Activated T-helper 1 cell treated with anti-CD3 and anti-CD28 coated beads, Interleukin-12 subunit alpha, Interleukin-12 subunit beta, Interleukin-2, Interleukin-4 antibody, amounts not matched to agents 30 ng/mL and 10 ng/mL and 1 ng/mL, durations not matched to agents 14 hours and 24 hours and 36 hours (primary cell): ENCODE measurements around the gene TBC1D17. TPM values are rescaled to one million over a fixed set of nuclear protein-coding genes. Genes with fewer than 3 reads are reported as not detected.
A peak's percentile ranks its signal among the peaks of the same experiment; 100 is the strongest.

Experiments
- DNase-seq: peaks from one replicate; pipeline ENCODE4 v3.0.0; 2021; ENCODE audit warnings: low spot score
- H3K27ac Mint-ChIP-seq: one replicate; pipeline ENCODE4 v1.8.0; 2021; ENCODE audit warnings: mild to moderate bottlenecking, mixed read lengths
- H3K27me3 Mint-ChIP-seq: one replicate; pipeline ENCODE4 v1.8.0; 2022; ENCODE audit warnings: mild to moderate bottlenecking, moderate library complexity, mixed read lengths; ENCODE audit not compliant: insufficient read depth
- H3K36me3 Mint-ChIP-seq: one replicate; pipeline ENCODE4 v1.8.0; 2021; ENCODE audit warnings: low read depth, mixed read lengths
- H3K4me1 Mint-ChIP-seq: one replicate; pipeline ENCODE4 v1.8.0; 2021; ENCODE audit warnings: low read depth, mixed read lengths
- H3K4me3 Mint-ChIP-seq: one replicate; pipeline ENCODE4 v1.8.0; 2021; ENCODE audit warnings: mild to moderate bottlenecking, moderate library complexity, mixed read lengths
- H3K9me3 Mint-ChIP-seq: one replicate; pipeline ENCODE4 v1.8.0; 2021; ENCODE audit warnings: mixed read lengths
- intact Hi-C: fragments of 100-400 bp; cut with micrococcal nuclease; formaldehyde crosslinking; loops from one replicate; pipeline ENCODE4 v1.15.1; 2024
- total RNA-seq: library from RNA; stranded (reverse); gene quantifications from 2 replicates; pipeline ENCODE4 v1.2.3, GENCODE V29; 2022

TBC1D17 gene
- total RNA-seq, 1 donor from 2014 or later, result 41.8 TPM

DNA sequence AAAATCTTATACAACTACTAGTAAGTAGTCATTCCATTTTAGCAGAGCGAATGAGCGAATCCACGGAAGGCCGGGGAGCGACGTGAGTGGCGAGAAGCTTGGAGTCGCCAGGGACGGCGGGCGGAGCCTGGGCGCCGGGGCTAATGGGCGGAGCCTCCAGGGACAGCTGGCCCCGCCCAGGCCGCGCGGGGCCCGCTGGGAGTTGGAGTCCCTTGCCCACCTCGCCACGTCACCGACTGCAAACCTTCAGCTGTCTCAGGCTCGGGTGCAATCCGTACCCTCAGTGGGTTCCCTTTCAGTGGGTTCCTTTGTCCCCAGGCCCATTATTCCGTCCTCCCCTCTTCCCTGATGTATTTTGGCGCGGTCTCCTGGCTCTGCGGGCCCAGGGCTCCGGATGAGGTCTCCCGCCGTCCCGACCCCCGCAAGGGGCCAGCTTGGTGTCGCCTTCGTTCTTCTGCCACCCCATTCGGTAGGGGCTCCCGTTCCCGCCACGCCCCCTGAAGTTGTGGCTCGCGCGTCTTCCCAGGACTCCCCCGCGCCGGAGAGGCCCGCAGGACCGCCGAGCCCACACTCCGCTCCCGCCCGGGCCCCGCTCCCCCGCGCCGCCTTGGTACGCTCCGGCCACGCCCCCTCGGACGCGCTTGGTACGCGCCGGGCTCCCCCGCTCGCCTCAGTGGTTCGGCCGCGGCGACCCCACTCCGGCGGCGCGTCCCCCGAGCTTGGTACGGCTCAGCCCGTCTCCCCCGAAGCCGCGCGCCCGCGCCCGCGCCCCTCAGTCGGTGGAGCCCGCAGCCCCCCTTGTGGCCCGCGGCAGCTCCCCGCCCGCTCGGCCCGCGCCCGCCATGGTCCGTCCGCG, 26.8 kb upstream of the TBC1D17 start, which contains the start of gene PTOV1:
PTOV1 (plus strand) TSS at position 673 of the 856 bp plus-strand sequence.
- intact Hi-C loops, result loop anchor here (1.0 to 2.0 kb wide), 6 partner anchors 19 to 84 kb away; partner anchors contain the start of genes AKT1S1, IL4I1 and TBC1D17
- Mint-ChIP-seq H3K9me3 (peaks cover 4% of the 10 kb centered on the region), H3K27me3 (peaks cover 5% of the 10 kb centered on the region), H3K27ac (peak within 1 kb of the TSS; percentile 92), H3K36me3 (peaks cover 7% of the 10 kb centered on the region), H3K4me3 (peak within 1 kb of the TSS; percentile 89), H3K4me1 (peaks cover 38% of the 10 kb centered on the region)
- DNase-seq, result peak; percentile 88

DNA sequence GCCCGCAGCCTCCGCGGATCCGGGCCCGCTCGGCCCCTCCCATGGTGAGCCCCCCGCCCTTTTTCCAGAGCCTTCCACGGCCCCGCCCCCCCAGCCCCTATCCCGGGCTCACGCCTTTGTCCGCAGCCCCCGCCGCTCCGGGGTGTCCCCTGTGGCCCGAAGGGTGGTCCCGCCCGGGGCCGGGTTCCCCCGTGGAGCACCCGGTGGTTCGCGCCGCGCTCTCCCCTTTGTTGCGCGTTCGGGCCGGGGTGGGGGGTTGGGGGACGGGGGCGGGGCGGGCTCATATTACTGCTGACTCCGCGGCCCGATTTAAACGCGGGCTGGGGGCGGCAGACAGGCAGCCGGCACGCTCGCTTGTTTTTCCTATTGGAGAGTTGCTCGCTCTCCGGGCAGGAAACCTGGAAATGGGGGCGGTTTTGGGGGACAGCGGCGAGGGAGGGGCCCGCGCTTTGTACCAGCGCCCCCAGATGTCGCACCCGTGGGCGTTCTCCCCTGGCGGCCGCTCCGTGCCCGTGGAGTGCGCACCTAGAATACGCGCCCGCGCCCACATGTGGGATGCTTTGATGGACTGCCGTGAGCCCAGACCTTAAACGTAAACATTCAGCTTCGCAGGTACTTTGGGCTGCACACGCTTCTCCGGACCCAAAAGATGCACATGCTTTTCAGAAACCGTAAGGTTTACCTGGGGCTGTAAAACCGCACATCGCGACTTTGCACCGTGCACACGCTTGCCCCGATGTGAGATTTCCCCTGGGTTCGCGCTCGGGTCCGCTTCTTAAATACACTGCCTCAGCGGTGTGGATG, 25.8 kb upstream of the TBC1D17 start:
- peak overlapping the region; percentile 89 for H3K4me3 Mint-ChIP-seq
- H3K4me1 Mint-ChIP-seq, result peaks cover 38% of the 10 kb centered on the region
- peaks cover 7% of the 10 kb centered on the region for H3K36me3 Mint-ChIP-seq
- intact Hi-C loops, result loop anchor here (2.0 kb wide), 1 partner anchor 45 kb away; the partner anchor contains the start of gene IL4I1
- H3K27me3 Mint-ChIP-seq, result peaks cover 5% of the 10 kb centered on the region
- H3K9me3 Mint-ChIP-seq, result peaks cover 4% of the 10 kb centered on the region
- DNase-seq, result no peak
- H3K27ac Mint-ChIP-seq, result peak overlapping the region; percentile 72

DNA sequence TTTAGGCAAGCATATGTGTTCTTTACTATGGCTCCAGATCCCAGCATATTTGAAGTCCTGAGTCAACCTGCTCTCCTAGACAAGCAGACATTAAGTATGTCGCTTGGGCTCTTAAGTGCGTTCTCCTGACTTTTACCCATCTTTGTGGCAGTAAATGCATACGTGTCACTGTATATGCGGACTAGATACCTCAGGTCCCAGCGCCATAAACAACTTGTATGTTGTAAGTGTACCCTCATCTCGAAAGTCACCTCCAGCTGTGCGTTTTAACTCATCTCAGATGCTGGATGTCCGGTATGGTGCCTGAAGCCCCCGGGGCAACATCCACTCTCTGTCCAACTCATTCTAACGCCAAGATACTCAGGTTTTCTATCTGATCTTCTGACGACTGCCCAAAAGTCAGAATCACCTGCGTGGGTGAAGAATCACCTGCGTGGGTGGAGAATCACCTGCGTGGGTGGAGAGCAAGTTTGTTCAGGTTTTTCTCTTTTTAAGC, 24.8 kb upstream of the TBC1D17 start:
- DNase-seq, result no peak
- Mint-ChIP-seq H3K36me3 (peaks cover 7% of the 10 kb centered on the region), H3K4me1 (peaks cover 38% of the 10 kb centered on the region), H3K4me3 (peak overlapping the region; percentile 89), H3K9me3 (peaks cover 4% of the 10 kb centered on the region), H3K27me3 (peaks cover 5% of the 10 kb centered on the region), H3K27ac (peak overlapping the region; percentile 72)
- intact Hi-C loops, result loop anchor here (1.0 kb wide), 1 partner anchor 38 kb away; no protein-coding TSS in a partner anchor

GRCh38 chr19:49853852-49854377, 23.6 kb upstream of the TBC1D17 start:
- intact Hi-C loops, result loop anchor here (1.0 kb wide), 1 partner anchor 36 kb away; no protein-coding TSS in a partner anchor
- Mint-ChIP-seq H3K4me3 (peak overlapping the region; percentile 60), H3K9me3 (peaks cover 4% of the 10 kb centered on the region), H3K27me3 (peaks cover 5% of the 10 kb centered on the region), H3K4me1 (peaks cover 28% of the 10 kb centered on the region), H3K27ac (peak overlapping the region; percentile 40), H3K36me3 (peaks cover 7% of the 10 kb centered on the region)
- no peak for DNase-seq

GRCh38 chr19:49854378-49855263, 22.9 kb upstream of the TBC1D17 start:
- Mint-ChIP-seq H3K9me3 (no peaks in the 10 kb centered on the region), H3K27ac (no peak overlapping the region), H3K36me3 (peaks cover 6% of the 10 kb centered on the region), H3K4me3 (no peak overlapping the region), H3K4me1 (peaks cover 23% of the 10 kb centered on the region), H3K27me3 (peaks cover 5% of the 10 kb centered on the region)
- no peak for DNase-seq
- intact Hi-C loops, result no loop called here

DNA sequence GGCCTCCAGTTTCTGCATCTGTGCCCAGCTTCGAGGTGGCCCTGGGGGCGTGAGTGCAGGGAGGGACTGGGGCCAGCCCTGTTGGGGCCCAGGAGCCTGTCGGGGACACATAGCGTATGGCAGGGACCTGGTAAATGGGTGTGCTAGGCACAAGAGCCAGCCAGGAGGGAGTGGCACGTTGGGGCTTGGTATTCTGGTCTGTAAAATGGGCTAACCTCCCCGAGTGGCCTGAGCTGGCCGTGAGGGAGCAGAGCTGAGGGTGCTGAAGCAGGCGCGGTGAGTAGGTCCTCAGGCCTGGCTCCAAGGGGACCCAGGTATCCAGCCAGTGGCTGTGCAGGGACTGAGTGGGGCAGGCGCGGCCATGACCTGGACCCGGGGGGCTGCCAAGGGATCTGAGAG, 22.2 kb upstream of the TBC1D17 start:
- Mint-ChIP-seq H3K27ac (no peak overlapping the region), H3K9me3 (no peaks in the 10 kb centered on the region), H3K4me1 (peaks cover 16% of the 10 kb centered on the region), H3K27me3 (peaks cover 5% of the 10 kb centered on the region), H3K36me3 (peaks cover 5% of the 10 kb centered on the region), H3K4me3 (no peak overlapping the region)
- no peak for DNase-seq
- intact Hi-C loops, result no loop called here

DNA sequence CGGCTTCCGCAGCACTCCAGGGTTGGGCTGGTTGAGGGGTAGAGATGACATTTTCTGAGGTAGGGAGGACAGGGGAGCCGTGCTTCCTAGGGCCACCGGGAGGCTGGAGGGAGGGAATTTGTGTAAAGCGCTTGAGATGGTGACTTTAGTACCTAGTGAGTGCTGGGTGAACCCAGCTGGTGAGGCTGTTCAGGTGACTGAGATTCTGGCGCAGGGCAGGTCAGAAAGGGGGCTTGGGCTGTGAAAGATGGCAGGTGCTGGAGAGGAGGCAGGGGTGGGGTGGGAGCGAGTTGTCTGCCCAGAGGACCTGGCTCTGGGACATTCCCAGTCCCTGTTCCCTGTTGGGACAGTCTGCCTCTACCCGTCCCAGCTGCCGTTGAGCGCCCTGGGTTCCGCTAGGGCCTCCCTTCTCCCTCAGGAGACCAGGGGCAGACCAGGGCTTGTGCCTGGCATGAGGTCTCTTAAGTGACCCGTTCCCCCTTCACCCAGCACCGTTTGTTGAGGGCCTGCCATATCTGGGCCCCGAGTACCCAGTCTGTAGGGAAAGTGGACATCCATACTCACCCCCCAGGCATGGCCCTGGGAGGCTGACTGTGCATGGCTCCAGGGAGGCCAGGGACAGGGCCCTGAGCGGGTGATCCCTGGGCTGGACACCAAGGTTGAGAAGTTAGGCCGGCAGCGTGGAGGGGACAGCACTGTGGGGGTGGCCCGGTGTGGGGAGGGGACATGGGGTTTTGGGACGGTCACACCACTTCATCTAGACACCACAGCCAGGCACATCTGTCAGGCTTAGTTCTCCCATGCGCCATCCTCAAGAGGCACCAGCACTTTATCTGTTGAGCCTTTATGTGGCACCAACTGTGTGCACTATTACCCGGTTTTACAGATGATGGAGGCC, 21.6 kb upstream of the TBC1D17 start:
- intact Hi-C loops, result no loop called here
- no peak for DNase-seq
- Mint-ChIP-seq H3K36me3 (peaks cover 9% of the 10 kb centered on the region), H3K4me1 (peaks cover 15% of the 10 kb centered on the region), H3K4me3 (no peak overlapping the region), H3K27ac (no peak overlapping the region), H3K9me3 (no peaks in the 10 kb centered on the region), H3K27me3 (peaks cover 5% of the 10 kb centered on the region)

- Mint-ChIP-seq H3K4me3 (no peak overlapping the region), H3K4me1 (peaks cover 15% of the 10 kb centered on the region), H3K27ac (no peak overlapping the region), H3K27me3 (peaks cover 5% of the 10 kb centered on the region), H3K9me3 (no peaks in the 10 kb centered on the region), H3K36me3 (peaks cover 12% of the 10 kb centered on the region)
- intact Hi-C loops, result no loop called here
- DNase-seq, result no peak
Observed at GRCh38 chr19:49856574-49857021, 20.9 kb upstream of the TBC1D17 start.

DNA sequence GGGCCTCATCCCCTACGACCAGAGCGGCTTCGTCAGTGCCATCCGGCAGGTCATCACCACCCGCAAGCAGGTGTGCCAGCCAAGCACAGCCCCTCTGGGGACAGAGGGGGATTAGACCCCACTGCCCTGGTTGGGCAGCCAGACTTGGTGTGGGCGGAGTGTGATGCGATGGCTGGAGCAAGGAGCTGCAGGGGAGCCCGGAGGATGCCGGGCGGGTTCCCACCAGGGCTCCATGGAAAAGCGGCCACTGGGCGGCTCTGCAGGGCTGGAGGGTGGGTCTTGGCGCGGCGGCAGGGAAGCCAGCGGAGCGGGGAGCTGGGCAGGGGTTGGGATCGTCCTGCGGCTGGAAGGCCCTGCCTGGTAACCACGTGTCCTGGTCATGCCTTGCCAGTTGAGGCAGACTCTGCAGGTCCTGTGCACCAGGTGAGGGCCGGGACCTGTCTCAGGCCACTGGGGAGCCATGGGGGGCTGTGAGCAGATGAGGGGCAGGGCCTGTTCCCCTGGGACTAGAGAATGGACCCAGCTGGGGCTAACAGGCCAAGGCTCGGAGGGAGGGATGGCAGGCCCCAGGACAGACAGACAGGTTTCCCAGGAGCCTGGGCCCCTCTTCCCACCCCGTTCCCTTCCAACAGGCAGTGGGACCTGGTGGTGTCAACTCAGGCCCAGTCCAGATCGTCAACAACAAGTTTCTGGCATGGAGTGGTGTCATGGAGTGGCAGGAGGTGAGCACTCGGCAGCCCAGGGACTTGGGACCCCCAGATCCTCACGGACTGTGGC, 20.3 kb upstream of the TBC1D17 start:
- DNase-seq, result no peak
- peaks cover 12% of the 10 kb centered on the region for H3K36me3 Mint-ChIP-seq
- H3K27me3 Mint-ChIP-seq, result peaks cover 5% of the 10 kb centered on the region
- intact Hi-C loops, result no loop called here
- peaks cover 12% of the 10 kb centered on the region for H3K4me1 Mint-ChIP-seq
- no peak overlapping the region for H3K4me3 Mint-ChIP-seq
- H3K9me3 Mint-ChIP-seq, result no peaks in the 10 kb centered on the region
- no peak overlapping the region for H3K27ac Mint-ChIP-seq

DNA sequence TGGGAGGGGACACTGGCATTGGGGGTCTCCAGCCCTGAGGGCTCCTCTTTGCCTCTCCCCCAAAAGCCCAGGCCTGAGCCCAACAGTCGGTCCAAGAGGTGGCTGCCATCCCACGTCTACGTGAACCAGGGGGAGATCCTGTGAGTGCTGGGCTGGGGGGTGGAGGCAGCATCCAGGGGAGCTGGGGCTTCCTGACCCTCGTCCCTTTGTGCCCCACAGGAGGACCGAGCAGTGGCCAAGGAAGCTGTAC, 19.7 kb upstream of the TBC1D17 start:
- no peak overlapping the region for H3K4me3 Mint-ChIP-seq
- DNase-seq, result no peak
- no peaks in the 10 kb centered on the region for H3K9me3 Mint-ChIP-seq
- H3K4me1 Mint-ChIP-seq, result peaks cover 7% of the 10 kb centered on the region
- peaks cover under 1% of the 10 kb centered on the region for H3K27me3 Mint-ChIP-seq
- peaks cover 12% of the 10 kb centered on the region for H3K36me3 Mint-ChIP-seq
- intact Hi-C loops, result no loop called here
- no peak overlapping the region for H3K27ac Mint-ChIP-seq
